K562 (cell line): ENCODE measurements around the gene PSMB10. TPM values are rescaled to one million over a fixed set of nuclear protein-coding genes. Genes with fewer than 3 reads are reported as not detected.

Experiments
- ATAC-seq: fragments of 200-7000 bp; cut with Tn5 transposase; 3 replicates; pipeline ENCODE4 v1.9.1; 2020; ENCODE audit warnings: moderate library complexity
- BruUV-seq: library from RNA; stranded (reverse); fragments of 400-500 nt; replicated peaks from 2 replicates; lab custom pipeline; 2021; lab: Mats Ljungman, UMichigan
- CTCF ChIA-PET: fragments of 300-600 bp; formaldehyde crosslinking; extraction: SDS; loops from one replicate; lab custom pipeline; 2021; ENCODE audit warnings: low intra/inter-chr PET ratio; lab: Yijun Ruan, JAX
- POLR2A ChIA-PET: fragments of 300-600, 350-650 bp; sonication (Branson Sonifier 250); formaldehyde crosslinking; extraction: SDS; loops from one replicate; lab custom pipeline; 2021; ENCODE audit warnings: antibody characterized with exemption, inconsistent platforms; lab: Yijun Ruan, JAX
- DNase-seq, 4 experiments: peaks; one replicate each; pipeline versions ENCODE4 v3.0.0 to v3.0.0-alpha.2; 2011 to 2018; ENCODE audit warnings: low spot score in 3 of 4, mixed read lengths in 3 of 4; ENCODE audit errors: extremely low read depth in 1 of 4
- FAIRE-seq: peaks from 2 replicates; lab custom pipeline; 2011; peaks lifted over from hg19 to GRCh38; lab: Jason Lieb, UNC
- H2AFZ ChIP-seq: 2 replicates; pipeline ENCODE4 v1.6.0; 2011; ENCODE audit warnings: low read depth, low read length, control low read depth, inconsistent platforms
- H3K27ac ChIP-seq: fragments of 200-600 bp; 3 replicates; pipeline ENCODE4 v1.8.0; 2011; ENCODE audit warnings: low read depth, mild to moderate bottlenecking, control low read depth, inconsistent platforms, low read length, moderate library complexity, mixed read lengths; ENCODE audit errors: extremely low read depth
- H3K27me3 ChIP-seq, 2 experiments: fragments of 300-600 bp in 1 of 2; 2 replicates in 1 of 2; 3 replicates in 1 of 2; pipeline versions ENCODE4 v1.6.0 to v1.8.0; 2011; ENCODE audit warnings: inconsistent platforms in 2 of 2, low read length in 2 of 2, mild to moderate bottlenecking in 1 of 2, mixed read lengths in 1 of 2, moderate library complexity in 1 of 2; ENCODE audit not compliant: control insufficient read depth in 2 of 2, insufficient read depth in 2 of 2
- H3K36me3 ChIP-seq: fragments of 300-600 bp; 3 replicates; pipeline ENCODE4 v1.8.0; 2011; ENCODE audit warnings: mild to moderate bottlenecking, low read length, inconsistent platforms; ENCODE audit not compliant: control insufficient read depth, insufficient read depth
- H3K4me1 ChIP-seq, 2 experiments: fragments of 200-600 bp in 1 of 2; replicated peaks in 1 of 2; 2 replicates in 1 of 2; 3 replicates in 1 of 2; pipeline versions ENCODE4 v1.5.1 to v1.8.0; 2011; ENCODE audit warnings: inconsistent platforms in 2 of 2, low read length in 2 of 2, mild to moderate bottlenecking in 1 of 2, mixed read lengths in 1 of 2, moderate library complexity in 1 of 2; ENCODE audit not compliant: control insufficient read depth in 2 of 2, insufficient read depth in 2 of 2
- H3K4me2 ChIP-seq: 2 replicates; pipeline ENCODE4 v1.6.1; 2011; ENCODE audit warnings: low read length, control low read depth, inconsistent platforms, mixed read lengths; ENCODE audit not compliant: insufficient read depth
- H3K4me3 ChIP-seq: fragments of 200-600 bp; sonication (generic), shearing (Covaris generic); 2 replicates; pipeline ENCODE4 v1.5.1; 2016; ENCODE audit warnings: control low read depth, inconsistent platforms
- H3K79me2 ChIP-seq: fragments of 200-600 bp; 3 replicates; pipeline ENCODE4 v1.8.0; 2011; ENCODE audit warnings: low read length, inconsistent platforms; ENCODE audit not compliant: control insufficient read depth, insufficient read depth
- H3K9ac ChIP-seq, 2 experiments: 2 replicates each; pipeline versions ENCODE4 v1.6.0 to v1.6.1; 2011; ENCODE audit warnings: low read depth in 2 of 2, low read length in 2 of 2, control low read depth in 1 of 2, inconsistent platforms in 1 of 2, mild to moderate bottlenecking in 1 of 2, mixed read lengths in 1 of 2; ENCODE audit not compliant: insufficient read depth in 1 of 2
- H3K9me1 ChIP-seq: one replicate; pipeline ENCODE4 v1.6.0; 2011; ENCODE audit warnings: inconsistent platforms, mild to moderate bottlenecking, low read length, moderate library complexity; ENCODE audit not compliant: control insufficient read depth, insufficient read depth
- H3K9me3 ChIP-seq: replicated peaks from 2 replicates; pipeline ENCODE4 v1.5.1; 2011; ENCODE audit warnings: low read depth, low read length, inconsistent platforms; ENCODE audit not compliant: control insufficient read depth, insufficient read depth
- H4K20me1 ChIP-seq: replicated peaks from 2 replicates; pipeline ENCODE4 v1.6.1; 2011; ENCODE audit warnings: low read length, inconsistent platforms, mixed read lengths; ENCODE audit not compliant: control insufficient read depth, insufficient read depth
- EP300 ChIP-seq: IDR thresholded peaks from 2 replicates; pipeline ENCODE4 v1.6.1; 2012; ENCODE audit warnings: low read length, improper control_type of control experiment
- HNRNPLL ChIP-seq: fragments of 200-400 bp; formaldehyde crosslinking; IDR thresholded peaks from 2 replicates; pipeline ENCODE4 v1.6.1; 2017; ENCODE audit warnings: low read length, low read depth, mild to moderate bottlenecking; ENCODE audit not compliant: poor library complexity, severe bottlenecking
- NEUROD1 ChIP-seq: fragments of 150-350 bp; IDR thresholded peaks from 2 replicates; pipeline ENCODE4 v1.6.1; 2014; ENCODE audit warnings: borderline replicate concordance, low read length, low read depth; ENCODE audit not compliant: partially characterized antibody
- RBFOX2 ChIP-seq: fragments of 200-400 bp; formaldehyde crosslinking; IDR thresholded peaks from 2 replicates; pipeline ENCODE4 v1.6.1; 2017; ENCODE audit warnings: low read depth, mild to moderate bottlenecking, low read length, moderate library complexity
- SMC3 ChIP-seq: conservative IDR thresholded peaks from 2 replicates; pipeline ENCODE4 v1.6.1; 2011; ENCODE audit warnings: low read depth, low read length, improper control_type of control experiment; ENCODE audit not compliant: insufficient read depth
- WGBS: fragments of 100-300 bp; shearing (Covaris generic); methylation state at CpG from one replicate; pipeline ENCODE4 v1.1.6; 2016; ENCODE audit warnings: low coverage, mixed read lengths; ENCODE audit not compliant: insufficient coverage; ENCODE audit errors: missing lambda C conversion rate; 5-methylcytosine and 5-hydroxymethylcytosine counted together
- in situ Hi-C: fragments of 300-500 bp; cut with MboI; formaldehyde crosslinking; loops from 4 replicates; pipeline ENCODE4 v1.15.0; 2018; ENCODE audit warnings: inconsistent platforms, mixed read lengths
- intact Hi-C: fragments of 100-400 bp; cut with micrococcal nuclease; formaldehyde crosslinking; loops from 2 replicates; pipeline ENCODE4 v1.14.2; 2022
- polyA plus RNA-seq, 8 experiments: library from polyadenylated mRNA; depleted of rRNA in 4 of 8; stranded (reverse) in 5 of 8; unstranded in 3 of 8; fragments of >200 nt; fragmentation: Nextera tagmentation in 2 of 8; fragmentation: Illumina TruSeq in 1 of 8; extraction: Ambion mirVana in 2 of 8; extraction: Trizol in 1 of 8; gene quantifications; 2 replicates each; pipeline versions ENCODE4 v1.2.1 to v1.2.3, GENCODE V29; 2011 to 2014; ENCODE audit warnings: inconsistent platforms in 1 of 8, missing spikeins in 1 of 8
- total RNA-seq, 7 experiments: library from RNA; depleted of rRNA in 6 of 7; stranded (reverse); fragments of >200 nt in 6 of 7; fragmentation: Illumina TruSeq in 2 of 7; extraction: Trizol in 2 of 7; gene quantifications; 2 replicates each; pipeline versions ENCODE4 v1.2.1 to v1.2.3, GENCODE V29; 2011 to 2021; ENCODE audit warnings: low replicate concordance in 1 of 7

PSMB10 gene
- total and polyA plus RNA-seq, 9 of the 15 experiments (the other 6 are each of a cell fraction or from before 2014, with no cell fraction given): 11.7 to 105 (median 51.0) TPM

DNA sequence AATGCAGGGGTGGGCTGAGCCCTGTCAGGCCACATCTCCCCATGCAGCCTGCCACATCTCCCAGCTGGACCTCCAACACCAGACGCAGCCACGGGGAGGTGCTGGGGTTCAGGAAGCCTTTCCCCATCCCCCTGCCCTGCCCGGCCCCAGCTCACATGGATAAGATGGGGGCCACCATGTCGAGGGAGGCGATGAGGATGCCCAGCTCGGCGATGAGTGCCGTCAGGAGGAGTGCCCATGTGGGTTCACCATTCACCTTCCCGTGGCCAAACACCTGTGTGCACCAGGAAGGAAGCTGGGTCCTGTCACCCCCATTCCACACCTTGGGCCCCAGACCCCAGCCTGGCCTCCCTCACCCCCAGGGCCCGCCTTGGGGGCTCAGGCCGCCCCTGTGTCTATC lies 13.0 kb upstream of the PSMB10 start:
- TF ChIP-seq RBFOX2 (peak; percentile 29; the same call in 1 of the 2 replicates), NEUROD1 (no peak)
- TF ChIP-seq, all 486 proteins: peak for 1
- Histone ChIP-seq H3K79me2 (no peaks in the 10 kb centered on the region), H4K20me1 (peaks cover 3% of the 10 kb centered on the region; the same call in 1 of the 2 replicates), H2AFZ (no peak overlapping the region), H3K27me3 (no peaks in the 10 kb centered on the region), H3K9me3 (no peaks in the 10 kb centered on the region; the same call in 1 of the 2 replicates), H3K27ac (no peak overlapping the region), H3K4me2 (no peak overlapping the region), H3K4me1 (peaks cover 0 to 34% of the 10 kb centered on the region in 2 experiments; a peak in 2 of 5 replicates), H3K4me3 (no peak overlapping the region), H3K36me3 (peaks cover 87% of the 10 kb centered on the region; the same call in 2 of the 3 replicates), H3K9ac (peak overlapping the region in 1 of 2 experiments; percentile 56; a peak in 1 of 4 replicates), H3K9me1 (no peaks in the 10 kb centered on the region)
- in situ Hi-C loops (no loop called here), intact Hi-C loops (no loop called here)
- DNase-seq: no peak
- no peak for FAIRE-seq
- ATAC-seq: no peak; the same call in 2 of the 3 replicates
- 88% methylated on average over 11 of the region's 11 CpGs for whole genome bisulfite sequencing
- CTCF ChIA-PET: no interaction called here
- POLR2A ChIA-PET: interaction anchor here (0.6 to 1.9 kb wide), 7 partner anchors 11 to 74 kb away, joined by 3 to 5 read pairs (median 3); partner anchors contain the start of gene PSMB10
- BruUV-seq: no TSS peak

DNA sequence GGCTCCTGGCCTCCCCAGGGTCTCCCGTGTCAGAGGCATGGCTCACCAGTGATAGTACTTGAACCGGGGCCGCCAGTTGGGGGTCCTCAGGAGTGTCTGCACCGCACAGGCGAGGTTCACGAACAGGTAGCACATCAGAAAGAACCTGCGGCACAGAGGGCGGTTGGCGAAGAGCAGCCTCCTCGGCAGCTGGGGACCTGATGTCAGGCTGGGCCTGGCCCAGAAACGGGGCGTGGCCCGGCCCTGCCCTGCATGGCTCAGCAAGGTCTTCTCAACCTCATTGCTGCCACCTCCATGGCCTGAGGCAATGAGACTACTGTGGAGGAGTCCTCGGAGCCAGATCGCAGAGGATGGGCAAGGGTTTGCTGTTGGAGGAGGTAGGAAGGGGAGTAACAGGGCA lies 11.4 kb upstream of the PSMB10 start:
- in situ Hi-C loops (no loop called here), intact Hi-C loops (no loop called here)
- peaks cover 7 to 49% of the 10 kb centered on the region in 2 experiments; a peak in 3 of 5 replicates for H3K4me1 ChIP-seq
- no peak for DNase-seq
- no peaks in the 10 kb centered on the region for H3K27me3 ChIP-seq
- BruUV-seq: no TSS peak
- H2AFZ ChIP-seq: no peak overlapping the region
- no peak for ATAC-seq
- H4K20me1 ChIP-seq: peaks cover 10% of the 10 kb centered on the region; the same call in 1 of the 2 replicates
- H3K27ac ChIP-seq: no peak overlapping the region
- POLR2A ChIA-PET: interaction anchor here (0.6 to 1.2 kb wide), 3 partner anchors 36 to 285 kb away, joined by 3 to 5 read pairs (median 3); no protein-coding TSS in a partner anchor
- no peak overlapping the region for H3K4me3 ChIP-seq
- WGBS: 95% methylated on average over 12 of the region's 15 CpGs
- peak overlapping the region in 1 of 2 experiments; percentile 14; a peak in 2 of 4 replicates for H3K9ac ChIP-seq
- TF ChIP-seq HNRNPLL: no peak
- no peak for TF ChIP-seq SMC3
- no peak for TF ChIP-seq EP300
- H3K36me3 ChIP-seq: peaks cover 90% of the 10 kb centered on the region; the same call in 2 of the 3 replicates
- FAIRE-seq: no peak
- no peaks in the 10 kb centered on the region; the same call in 1 of the 2 replicates for H3K9me3 ChIP-seq
- no peak overlapping the region for H3K4me2 ChIP-seq
- no peaks in the 10 kb centered on the region for H3K79me2 ChIP-seq
- CTCF ChIA-PET: no interaction called here
- no peaks in the 10 kb centered on the region for H3K9me1 ChIP-seq
